ENCODE results near the gene POP4.

DNA sequence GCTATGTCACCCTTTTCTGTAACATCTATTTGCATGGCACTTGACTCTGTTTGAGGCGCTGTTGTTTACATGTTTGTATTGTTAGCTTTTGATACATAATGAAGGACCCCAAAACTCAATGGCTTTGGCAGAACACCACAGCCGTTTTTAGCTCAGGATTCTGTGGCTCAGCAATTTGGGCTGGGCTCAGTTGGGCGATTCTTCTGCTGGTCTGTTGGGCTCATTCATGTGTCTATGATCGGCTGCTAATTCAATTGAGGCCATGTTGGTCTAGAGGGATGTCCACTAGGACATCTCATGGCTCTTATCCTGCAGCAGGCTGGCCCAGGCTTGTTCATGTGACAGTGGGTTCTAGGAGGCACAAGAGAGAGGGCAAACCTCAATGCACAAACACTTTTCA is 46.3 kb upstream of the POP4 start:
- TF ChIP-seq POLR2A (IDR thresholded peaks at IDR 0.05): no peak
- TF ChIP-seq, protein P1, sequence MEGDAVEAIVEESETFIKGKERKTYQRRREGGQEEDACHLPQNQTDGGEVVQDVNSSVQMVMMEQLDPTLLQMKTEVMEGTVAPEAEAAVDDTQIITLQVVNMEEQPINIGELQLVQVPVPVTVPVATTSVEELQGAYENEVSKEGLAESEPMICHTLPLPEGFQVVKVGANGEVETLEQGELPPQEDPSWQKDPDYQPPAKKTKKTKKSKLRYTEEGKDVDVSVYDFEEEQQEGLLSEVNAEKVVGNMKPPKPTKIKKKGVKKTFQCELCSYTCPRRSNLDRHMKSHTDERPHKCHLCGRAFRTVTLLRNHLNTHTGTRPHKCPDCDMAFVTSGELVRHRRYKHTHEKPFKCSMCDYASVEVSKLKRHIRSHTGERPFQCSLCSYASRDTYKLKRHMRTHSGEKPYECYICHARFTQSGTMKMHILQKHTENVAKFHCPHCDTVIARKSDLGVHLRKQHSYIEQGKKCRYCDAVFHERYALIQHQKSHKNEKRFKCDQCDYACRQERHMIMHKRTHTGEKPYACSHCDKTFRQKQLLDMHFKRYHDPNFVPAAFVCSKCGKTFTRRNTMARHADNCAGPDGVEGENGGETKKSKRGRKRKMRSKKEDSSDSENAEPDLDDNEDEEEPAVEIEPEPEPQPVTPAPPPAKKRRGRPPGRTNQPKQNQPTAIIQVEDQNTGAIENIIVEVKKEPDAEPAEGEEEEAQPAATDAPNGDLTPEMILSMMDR (IDR thresholded peaks at IDR 0.05): no peak

Measured in esophagus squamous epithelium (tissue), 4 donors.